Liver (tissue), 3 donors: ENCODE results near the gene PTPRQ.
"Not testable (repeated sequence)": the region's sequence is repeated elsewhere in the genome, so short reads cannot be mapped to it uniquely, and the experiment has no call there.

Experiments
- CTCF ChIP-seq: fragments of 150-350 bp; IDR thresholded peaks from 2 replicates; pipeline ENCODE4 v1.5.1; 2017; ENCODE audit warnings: improper control_type of control experiment, low read depth, low read length; ENCODE audit not compliant: missing input control
- MAX ChIP-seq: IDR thresholded peaks from 2 replicates; pipeline ENCODE4 v1.6.1; 2016; ENCODE audit warnings: antibody characterized with exemption
- RAD21 ChIP-seq, 2 donors: IDR thresholded peaks; 2 replicates each; pipeline ENCODE4 v1.6.1; 2016; ENCODE audit warnings: antibody characterized with exemption in 2 of 2, mild to moderate bottlenecking in 2 of 2
- REST ChIP-seq: IDR thresholded peaks from 2 replicates; pipeline ENCODE4 v1.6.1; 2016; ENCODE audit warnings: antibody characterized with exemption, mild to moderate bottlenecking
- TAF1 ChIP-seq: conservative IDR thresholded peaks from 2 replicates; pipeline ENCODE4 v1.6.1; 2016; ENCODE audit warnings: antibody characterized with exemption, mild to moderate bottlenecking
- YY1 ChIP-seq: IDR thresholded peaks from 2 replicates; pipeline ENCODE4 v1.6.1; 2016; ENCODE audit warnings: antibody characterized with exemption, mild to moderate bottlenecking
- donor health status: healthy.
- donor health status: healthy.

DNA sequence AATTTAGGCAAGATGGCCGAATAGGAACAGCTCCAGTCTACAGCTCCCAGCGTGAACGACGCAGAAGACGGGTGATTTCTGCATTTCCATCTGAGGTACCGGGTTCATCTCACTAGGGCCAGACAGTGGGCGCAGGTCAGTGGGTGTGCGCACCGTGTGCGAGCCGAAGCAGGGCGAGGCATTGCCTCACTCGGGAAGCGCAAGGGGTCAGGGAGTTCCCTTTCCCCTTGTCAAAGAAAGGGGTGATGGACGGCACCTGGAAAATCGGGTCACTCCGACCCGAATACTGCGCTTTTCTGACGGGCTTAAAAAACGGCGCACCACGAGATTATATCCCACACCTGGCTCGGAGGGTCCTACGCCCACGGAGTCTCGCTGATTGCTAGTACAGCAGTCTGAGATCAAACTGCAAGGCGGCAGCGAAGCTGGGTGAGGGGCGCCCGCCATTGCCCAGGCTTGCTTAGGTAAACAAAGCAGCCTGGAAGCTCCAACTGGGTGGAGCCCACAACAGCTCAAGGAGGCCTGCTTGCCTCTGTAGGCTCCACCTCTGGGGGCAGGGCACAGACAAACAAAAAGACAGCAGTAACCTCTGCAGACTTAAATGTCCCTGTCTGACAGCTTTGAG is 33.6 kb downstream of the PTPRQ start:
- TF ChIP-seq YY1; REST; MAX; CTCF; RAD21 (IDR thresholded peaks at IDR 0.05); TAF1: not testable (repeated sequence)
